K562 (cell line): ENCODE data around the gene UCN. TPM values are rescaled to one million over a fixed set of nuclear protein-coding genes. Genes with fewer than 3 reads are reported as not detected.

Source experiments
- ATAC-seq: fragments of 200-7000 bp; cut with Tn5 transposase; 3 replicates; pipeline ENCODE4 v1.9.1; 2020; ENCODE audit warnings: moderate library complexity
- BruUV-seq: library from RNA; stranded (reverse); fragments of 400-500 nt; replicated peaks from 2 replicates; lab custom pipeline; 2021; lab: Mats Ljungman, UMichigan
- CTCF ChIA-PET: fragments of 300-600 bp; formaldehyde crosslinking; extraction: SDS; loops from one replicate; lab custom pipeline; 2021; ENCODE audit warnings: low intra/inter-chr PET ratio; lab: Yijun Ruan, JAX
- POLR2A ChIA-PET: fragments of 300-600, 350-650 bp; sonication (Branson Sonifier 250); formaldehyde crosslinking; extraction: SDS; loops from one replicate; lab custom pipeline; 2021; ENCODE audit warnings: antibody characterized with exemption, inconsistent platforms; lab: Yijun Ruan, JAX
- DNase-seq, 4 experiments: peaks; one replicate each; pipeline versions ENCODE4 v3.0.0 to v3.0.0-alpha.2; 2011 to 2018; ENCODE audit warnings: low spot score in 3 of 4, mixed read lengths in 3 of 4; ENCODE audit errors: extremely low read depth in 1 of 4
- FAIRE-seq: peaks from 2 replicates; lab custom pipeline; 2011; peaks lifted over from hg19 to GRCh38; lab: Jason Lieb, UNC
- H2AFZ ChIP-seq: 2 replicates; pipeline ENCODE4 v1.6.0; 2011; ENCODE audit warnings: low read depth, low read length, control low read depth, inconsistent platforms
- H3K27ac ChIP-seq: fragments of 200-600 bp; 3 replicates; pipeline ENCODE4 v1.8.0; 2011; ENCODE audit warnings: low read depth, mild to moderate bottlenecking, control low read depth, inconsistent platforms, low read length, moderate library complexity, mixed read lengths; ENCODE audit errors: extremely low read depth
- H3K27me3 ChIP-seq, 2 experiments: fragments of 300-600 bp in 1 of 2; 2 replicates in 1 of 2; 3 replicates in 1 of 2; pipeline versions ENCODE4 v1.6.0 to v1.8.0; 2011; ENCODE audit warnings: inconsistent platforms in 2 of 2, low read length in 2 of 2, mild to moderate bottlenecking in 1 of 2, mixed read lengths in 1 of 2, moderate library complexity in 1 of 2; ENCODE audit not compliant: control insufficient read depth in 2 of 2, insufficient read depth in 2 of 2
- H3K36me3 ChIP-seq: fragments of 300-600 bp; 3 replicates; pipeline ENCODE4 v1.8.0; 2011; ENCODE audit warnings: mild to moderate bottlenecking, low read length, inconsistent platforms; ENCODE audit not compliant: control insufficient read depth, insufficient read depth
- H3K4me1 ChIP-seq, 2 experiments: fragments of 200-600 bp in 1 of 2; replicated peaks in 1 of 2; 2 replicates in 1 of 2; 3 replicates in 1 of 2; pipeline versions ENCODE4 v1.5.1 to v1.8.0; 2011; ENCODE audit warnings: inconsistent platforms in 2 of 2, low read length in 2 of 2, mild to moderate bottlenecking in 1 of 2, mixed read lengths in 1 of 2, moderate library complexity in 1 of 2; ENCODE audit not compliant: control insufficient read depth in 2 of 2, insufficient read depth in 2 of 2
- H3K4me2 ChIP-seq: 2 replicates; pipeline ENCODE4 v1.6.1; 2011; ENCODE audit warnings: low read length, control low read depth, inconsistent platforms, mixed read lengths; ENCODE audit not compliant: insufficient read depth
- H3K4me3 ChIP-seq: fragments of 200-600 bp; sonication (generic), shearing (Covaris generic); 2 replicates; pipeline ENCODE4 v1.5.1; 2016; ENCODE audit warnings: control low read depth, inconsistent platforms
- H3K79me2 ChIP-seq: fragments of 200-600 bp; 3 replicates; pipeline ENCODE4 v1.8.0; 2011; ENCODE audit warnings: low read length, inconsistent platforms; ENCODE audit not compliant: control insufficient read depth, insufficient read depth
- H3K9ac ChIP-seq, 2 experiments: 2 replicates each; pipeline versions ENCODE4 v1.6.0 to v1.6.1; 2011; ENCODE audit warnings: low read depth in 2 of 2, low read length in 2 of 2, control low read depth in 1 of 2, inconsistent platforms in 1 of 2, mild to moderate bottlenecking in 1 of 2, mixed read lengths in 1 of 2; ENCODE audit not compliant: insufficient read depth in 1 of 2
- H3K9me1 ChIP-seq: one replicate; pipeline ENCODE4 v1.6.0; 2011; ENCODE audit warnings: inconsistent platforms, mild to moderate bottlenecking, low read length, moderate library complexity; ENCODE audit not compliant: control insufficient read depth, insufficient read depth
- H3K9me3 ChIP-seq: replicated peaks from 2 replicates; pipeline ENCODE4 v1.5.1; 2011; ENCODE audit warnings: low read depth, low read length, inconsistent platforms; ENCODE audit not compliant: control insufficient read depth, insufficient read depth
- H4K20me1 ChIP-seq: replicated peaks from 2 replicates; pipeline ENCODE4 v1.6.1; 2011; ENCODE audit warnings: low read length, inconsistent platforms, mixed read lengths; ENCODE audit not compliant: control insufficient read depth, insufficient read depth
- CEBPB ChIP-seq: fragments of 450-650 bp; IDR thresholded peaks from 2 replicates; pipeline ENCODE4 v1.6.1; 2016; ENCODE audit warnings: missing genetic modification characterization, missing compliant biosample characterization
- CREBBP ChIP-seq: IDR thresholded peaks from one replicate; pipeline ENCODE4 v1.6.1; 2012; ENCODE audit warnings: low read depth, mild to moderate bottlenecking, control low read depth, inconsistent platforms, low read length
- CREM ChIP-seq: IDR thresholded peaks from 2 replicates; pipeline ENCODE4 v1.6.1; 2014; ENCODE audit warnings: antibody characterized with exemption, low read depth
- GATAD2B ChIP-seq: fragments of 450-650 bp; IDR thresholded peaks from 2 replicates; pipeline ENCODE4 v1.6.1; 2017; ENCODE audit warnings: mild to moderate bottlenecking, borderline replicate concordance
- LARP7 ChIP-seq: fragments of 450-650 bp; IDR thresholded peaks from 2 replicates; pipeline ENCODE4 v1.6.1; 2016
- NCOA1 ChIP-seq: fragments of 450-650 bp; IDR thresholded peaks from 2 replicates; pipeline ENCODE4 v1.6.1; 2016; ENCODE audit warnings: low read depth
- NFATC3 ChIP-seq: fragments of 450-650 bp; IDR thresholded peaks from 2 replicates; pipeline ENCODE4 v1.6.1; 2017; ENCODE audit warnings: mild to moderate bottlenecking
- POLR2A ChIP-seq: fragments of 450-650 bp; conservative IDR thresholded peaks from 2 replicates; pipeline ENCODE4 v1.6.1; 2016
- WGBS: fragments of 100-300 bp; shearing (Covaris generic); methylation state at CpG from one replicate; pipeline ENCODE4 v1.1.6; 2016; ENCODE audit warnings: low coverage, mixed read lengths; ENCODE audit not compliant: insufficient coverage; ENCODE audit errors: missing lambda C conversion rate; 5-methylcytosine and 5-hydroxymethylcytosine counted together
- in situ Hi-C: fragments of 300-500 bp; cut with MboI; formaldehyde crosslinking; loops from 4 replicates; pipeline ENCODE4 v1.15.0; 2018; ENCODE audit warnings: inconsistent platforms, mixed read lengths
- intact Hi-C: fragments of 100-400 bp; cut with micrococcal nuclease; formaldehyde crosslinking; loops from 2 replicates; pipeline ENCODE4 v1.14.2; 2022
- polyA plus RNA-seq, 8 experiments: library from polyadenylated mRNA; depleted of rRNA in 4 of 8; stranded (reverse) in 5 of 8; unstranded in 3 of 8; fragments of >200 nt; fragmentation: Nextera tagmentation in 2 of 8; fragmentation: Illumina TruSeq in 1 of 8; extraction: Ambion mirVana in 2 of 8; extraction: Trizol in 1 of 8; gene quantifications; 2 replicates each; pipeline versions ENCODE4 v1.2.1 to v1.2.3, GENCODE V29; 2011 to 2014; ENCODE audit warnings: inconsistent platforms in 1 of 8, missing spikeins in 1 of 8
- total RNA-seq, 7 experiments: library from RNA; depleted of rRNA in 6 of 7; stranded (reverse); fragments of >200 nt in 6 of 7; fragmentation: Illumina TruSeq in 2 of 7; extraction: Trizol in 2 of 7; gene quantifications; 2 replicates each; pipeline versions ENCODE4 v1.2.1 to v1.2.3, GENCODE V29; 2011 to 2021; ENCODE audit warnings: low replicate concordance in 1 of 7
- TF ChIP-seq, protein P1 (sequence below): sonication (generic); formaldehyde crosslinking; IDR thresholded peaks from 2 replicates; pipeline ENCODE4 v1.8.1; 2023; ENCODE audit warnings: missing genetic modification reagents, mild to moderate bottlenecking, borderline replicate concordance
- TF ChIP-seq, protein P2 (sequence below), 2 experiments: IDR thresholded peaks in 1 of 2; conservative IDR thresholded peaks in 1 of 2; 2 replicates each; pipeline ENCODE4 v1.6.1; 2016; ENCODE audit warnings: low read depth in 2 of 2, mild to moderate bottlenecking in 1 of 2, missing compliant biosample characterization in 1 of 2, missing genetic modification characterization in 1 of 2, moderate library complexity in 1 of 2
- TF ChIP-seq, protein P3 (sequence below): fragments of 250-450 bp; sonication (Bioruptor Pico); IDR thresholded peaks from 2 replicates; pipeline ENCODE4 v1.4.0; 2020; ENCODE audit warnings: mild to moderate bottlenecking, moderate library complexity
- TF ChIP-seq, protein P4 (sequence below): fragments of 250-450 bp; sonication (Bioruptor Pico); IDR thresholded peaks from 2 replicates; pipeline ENCODE4 v1.8.0; 2021; ENCODE audit warnings: moderate library complexity, mild to moderate bottlenecking, inconsistent platforms

Gene UCN
- total and polyA plus RNA-seq, 9 of the 15 experiments (the other 6 are each of a cell fraction or from before 2014, with no cell fraction given), result 0.10 to 2.7 (median 0.43) TPM

DNA sequence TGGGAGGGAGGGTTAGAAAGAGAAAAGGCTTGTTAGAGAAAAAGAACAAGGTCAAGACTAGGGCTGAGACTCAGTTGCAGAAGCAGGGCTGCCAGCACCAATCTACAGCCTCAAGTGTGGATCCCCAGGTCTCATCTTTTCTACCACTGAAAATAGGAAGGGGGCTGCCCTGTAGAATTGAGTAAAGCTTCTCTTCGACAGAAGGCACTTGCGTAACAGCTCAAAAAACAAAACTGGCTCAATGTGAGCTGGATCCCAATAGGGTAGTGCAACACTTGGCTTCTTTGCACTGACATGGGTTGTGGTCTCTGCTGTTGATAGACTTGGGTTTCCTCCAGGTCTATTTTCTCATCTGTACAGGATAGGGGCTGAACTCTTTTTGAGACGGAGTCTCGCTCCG is 16.5 kb upstream of the UCN start:
- intact Hi-C loops (no loop called here), in situ Hi-C loops (no loop called here)
- peaks cover 46% of the 10 kb centered on the region for H3K36me3 ChIP-seq
- no peak overlapping the region for H3K4me2 ChIP-seq
- H2AFZ ChIP-seq, result no peak overlapping the region
- 89% methylated on average over 5 of the region's 5 CpGs for WGBS
- peak overlapping the region in 1 of 2 experiments; percentile 15; a peak in 1 of 4 replicates for H3K9ac ChIP-seq
- BruUV-seq, result no TSS peak
- no peaks in the 10 kb centered on the region for H3K9me3 ChIP-seq
- H3K9me1 ChIP-seq, result no peaks in the 10 kb centered on the region
- H3K79me2 ChIP-seq, result peaks cover 32% of the 10 kb centered on the region
- no peaks in the 10 kb centered on the region for H3K27me3 ChIP-seq
- peaks cover 8 to 21% of the 10 kb centered on the region in 2 experiments; a peak in 4 of 5 replicates for H3K4me1 ChIP-seq
- ChIA-PET CTCF (no interaction called here), POLR2A (interaction anchor here (0.6 to 2.8 kb wide), 5 partner anchors 8 to 77 kb away, joined by 3 to 14 read pairs (median 4); no protein-coding TSS in a partner anchor)
- no peak for ATAC-seq
- no peaks in the 10 kb centered on the region for H4K20me1 ChIP-seq
- no peak overlapping the region for H3K27ac ChIP-seq
- no peak for FAIRE-seq
- no peak for DNase-seq
- H3K4me3 ChIP-seq, result no peak overlapping the region
- TF ChIP-seq, protein P1, sequence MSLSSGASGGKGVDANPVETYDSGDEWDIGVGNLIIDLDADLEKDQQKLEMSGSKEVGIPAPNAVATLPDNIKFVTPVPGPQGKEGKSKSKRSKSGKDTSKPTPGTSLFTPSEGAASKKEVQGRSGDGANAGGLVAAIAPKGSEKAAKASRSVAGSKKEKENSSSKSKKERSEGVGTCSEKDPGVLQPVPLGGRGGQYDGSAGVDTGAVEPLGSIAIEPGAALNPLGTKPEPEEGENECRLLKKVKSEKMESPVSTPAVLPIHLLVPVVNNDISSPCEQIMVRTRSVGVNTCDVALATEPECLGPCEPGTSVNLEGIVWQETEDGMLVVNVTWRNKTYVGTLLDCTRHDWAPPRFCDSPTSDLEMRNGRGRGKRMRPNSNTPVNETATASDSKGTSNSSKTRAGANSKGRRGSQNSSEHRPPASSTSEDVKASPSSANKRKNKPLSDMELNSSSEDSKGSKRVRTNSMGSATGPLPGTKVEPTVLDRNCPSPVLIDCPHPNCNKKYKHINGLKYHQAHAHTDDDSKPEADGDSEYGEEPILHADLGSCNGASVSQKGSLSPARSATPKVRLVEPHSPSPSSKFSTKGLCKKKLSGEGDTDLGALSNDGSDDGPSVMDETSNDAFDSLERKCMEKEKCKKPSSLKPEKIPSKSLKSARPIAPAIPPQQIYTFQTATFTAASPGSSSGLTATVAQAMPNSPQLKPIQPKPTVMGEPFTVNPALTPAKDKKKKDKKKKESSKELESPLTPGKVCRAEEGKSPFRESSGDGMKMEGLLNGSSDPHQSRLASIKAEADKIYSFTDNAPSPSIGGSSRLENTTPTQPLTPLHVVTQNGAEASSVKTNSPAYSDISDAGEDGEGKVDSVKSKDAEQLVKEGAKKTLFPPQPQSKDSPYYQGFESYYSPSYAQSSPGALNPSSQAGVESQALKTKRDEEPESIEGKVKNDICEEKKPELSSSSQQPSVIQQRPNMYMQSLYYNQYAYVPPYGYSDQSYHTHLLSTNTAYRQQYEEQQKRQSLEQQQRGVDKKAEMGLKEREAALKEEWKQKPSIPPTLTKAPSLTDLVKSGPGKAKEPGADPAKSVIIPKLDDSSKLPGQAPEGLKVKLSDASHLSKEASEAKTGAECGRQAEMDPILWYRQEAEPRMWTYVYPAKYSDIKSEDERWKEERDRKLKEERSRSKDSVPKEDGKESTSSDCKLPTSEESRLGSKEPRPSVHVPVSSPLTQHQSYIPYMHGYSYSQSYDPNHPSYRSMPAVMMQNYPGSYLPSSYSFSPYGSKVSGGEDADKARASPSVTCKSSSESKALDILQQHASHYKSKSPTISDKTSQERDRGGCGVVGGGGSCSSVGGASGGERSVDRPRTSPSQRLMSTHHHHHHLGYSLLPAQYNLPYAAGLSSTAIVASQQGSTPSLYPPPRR (CRISPR knock-in tag), result no peak
- TF ChIP-seq NCOA1 (no peak), CREBBP (no peak), GATAD2B (no peak), POLR2A (0 out of 2 replicates have a peak, but pooled peaks have one; percentile 25), LARP7 (no peak), CEBPB (tag) (peak; percentile 35; the same call in 1 of the 2 replicates), CREM (no peak), NFATC3 (no peak)
- TF ChIP-seq, protein P2, sequence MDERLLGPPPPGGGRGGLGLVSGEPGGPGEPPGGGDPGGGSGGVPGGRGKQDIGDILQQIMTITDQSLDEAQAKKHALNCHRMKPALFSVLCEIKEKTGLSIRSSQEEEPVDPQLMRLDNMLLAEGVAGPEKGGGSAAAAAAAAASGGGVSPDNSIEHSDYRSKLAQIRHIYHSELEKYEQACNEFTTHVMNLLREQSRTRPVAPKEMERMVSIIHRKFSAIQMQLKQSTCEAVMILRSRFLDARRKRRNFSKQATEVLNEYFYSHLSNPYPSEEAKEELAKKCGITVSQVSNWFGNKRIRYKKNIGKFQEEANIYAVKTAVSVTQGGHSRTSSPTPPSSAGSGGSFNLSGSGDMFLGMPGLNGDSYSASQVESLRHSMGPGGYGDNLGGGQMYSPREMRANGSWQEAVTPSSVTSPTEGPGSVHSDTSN (CRISPR knock-in tag; IDR thresholded peaks at IDR 0.05; ENCODE audit: low read depth), result no peak
- TF ChIP-seq, protein P2 (tag; conservative IDR thresholded peaks at IDR 0.05; ENCODE audit: low read depth), result no peak
- TF ChIP-seq, protein P3, sequence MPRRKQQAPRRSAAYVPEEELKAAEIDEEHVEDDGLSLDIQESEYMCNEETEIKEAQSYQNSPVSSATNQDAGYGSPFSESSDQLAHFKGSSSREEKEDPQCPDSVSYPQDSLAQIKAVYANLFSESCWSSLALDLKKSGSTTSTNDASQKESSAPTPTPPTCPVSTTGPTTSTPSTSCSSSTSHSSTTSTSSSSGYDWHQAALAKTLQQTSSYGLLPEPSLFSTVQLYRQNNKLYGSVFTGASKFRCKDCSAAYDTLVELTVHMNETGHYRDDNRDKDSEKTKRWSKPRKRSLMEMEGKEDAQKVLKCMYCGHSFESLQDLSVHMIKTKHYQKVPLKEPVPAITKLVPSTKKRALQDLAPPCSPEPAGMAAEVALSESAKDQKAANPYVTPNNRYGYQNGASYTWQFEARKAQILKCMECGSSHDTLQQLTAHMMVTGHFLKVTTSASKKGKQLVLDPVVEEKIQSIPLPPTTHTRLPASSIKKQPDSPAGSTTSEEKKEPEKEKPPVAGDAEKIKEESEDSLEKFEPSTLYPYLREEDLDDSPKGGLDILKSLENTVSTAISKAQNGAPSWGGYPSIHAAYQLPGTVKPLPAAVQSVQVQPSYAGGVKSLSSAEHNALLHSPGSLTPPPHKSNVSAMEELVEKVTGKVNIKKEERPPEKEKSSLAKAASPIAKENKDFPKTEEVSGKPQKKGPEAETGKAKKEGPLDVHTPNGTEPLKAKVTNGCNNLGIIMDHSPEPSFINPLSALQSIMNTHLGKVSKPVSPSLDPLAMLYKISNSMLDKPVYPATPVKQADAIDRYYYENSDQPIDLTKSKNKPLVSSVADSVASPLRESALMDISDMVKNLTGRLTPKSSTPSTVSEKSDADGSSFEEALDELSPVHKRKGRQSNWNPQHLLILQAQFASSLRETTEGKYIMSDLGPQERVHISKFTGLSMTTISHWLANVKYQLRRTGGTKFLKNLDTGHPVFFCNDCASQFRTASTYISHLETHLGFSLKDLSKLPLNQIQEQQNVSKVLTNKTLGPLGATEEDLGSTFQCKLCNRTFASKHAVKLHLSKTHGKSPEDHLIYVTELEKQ (CRISPR knock-in tag), result no peak
- TF ChIP-seq, protein P4, sequence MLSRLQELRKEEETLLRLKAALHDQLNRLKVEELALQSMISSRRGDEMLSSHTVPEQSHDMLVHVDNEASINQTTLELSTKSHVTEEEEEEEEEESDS (CRISPR knock-in tag), result no peak
